WTC11 (cell line): ENCODE data around the gene NEK7. TPM values are rescaled to one million over a fixed set of nuclear protein-coding genes. Genes with fewer than 3 reads are reported as not detected.

ENCODE experiments used
- CBFB ChIP-seq: sonication (generic); formaldehyde crosslinking; IDR thresholded peaks from 2 replicates; pipeline ENCODE4 v1.8.1; 2022; ENCODE audit warnings: mild to moderate bottlenecking, low read depth, missing genetic modification reagents
- EMX1 ChIP-seq: fragments of 250-450 bp; sonication (Bioruptor Pico); IDR thresholded peaks from 2 replicates; pipeline ENCODE4 v1.8.0; 2021; ENCODE audit warnings: mild to moderate bottlenecking
- GTF2I ChIP-seq: fragments of 250-450 bp; sonication (Bioruptor Pico); conservative IDR thresholded peaks from 2 replicates; pipeline ENCODE4 v1.4.0; 2021; ENCODE audit warnings: mild to moderate bottlenecking
- KAT7 ChIP-seq: sonication (generic); formaldehyde crosslinking; IDR thresholded peaks from 2 replicates; pipeline ENCODE4 v1.8.1; 2023; ENCODE audit warnings: missing genetic modification reagents, mild to moderate bottlenecking, borderline replicate concordance
- SMAD4 ChIP-seq: sonication (generic); formaldehyde crosslinking; IDR thresholded peaks from 2 replicates; pipeline ENCODE4 v1.8.0; 2022; ENCODE audit warnings: mild to moderate bottlenecking, missing genetic modification reagents
- ZNF219 ChIP-seq: sonication (generic); formaldehyde crosslinking; IDR thresholded peaks from 2 replicates; pipeline ENCODE4 v1.8.0; 2023; ENCODE audit warnings: missing genetic modification reagents, mild to moderate bottlenecking, borderline replicate concordance
- ZNF423 ChIP-seq: fragments of 250-450 bp; sonication (Bioruptor Pico); IDR thresholded peaks from 2 replicates; pipeline ENCODE4 v2.1.2; 2022; ENCODE audit warnings: mild to moderate bottlenecking, moderate library complexity
- total RNA-seq: library from RNA; stranded (reverse); gene quantifications from 3 replicates; pipeline ENCODE4 v1.2.3, GENCODE V29; 2021
- TF ChIP-seq, protein P1 (sequence below): fragments of 250-450 bp; sonication (Bioruptor Pico); IDR thresholded peaks from 2 replicates; pipeline ENCODE4 v2.1.2; 2022; ENCODE audit warnings: mild to moderate bottlenecking, moderate library complexity
- TF ChIP-seq, protein P2 (sequence below): sonication (generic); formaldehyde crosslinking; IDR thresholded peaks from 2 replicates; pipeline ENCODE4 v1.8.1; 2023; ENCODE audit warnings: mild to moderate bottlenecking, missing genetic modification reagents
- TF ChIP-seq, protein P3 (sequence below): fragments of 250-450 bp; sonication (Bioruptor Pico); IDR thresholded peaks from 2 replicates; pipeline ENCODE4 v1.9.0; 2021; ENCODE audit warnings: mild to moderate bottlenecking

NEK7 gene
- total RNA-seq, 1 experiment from 2014 or later: 10.3 TPM

DNA sequence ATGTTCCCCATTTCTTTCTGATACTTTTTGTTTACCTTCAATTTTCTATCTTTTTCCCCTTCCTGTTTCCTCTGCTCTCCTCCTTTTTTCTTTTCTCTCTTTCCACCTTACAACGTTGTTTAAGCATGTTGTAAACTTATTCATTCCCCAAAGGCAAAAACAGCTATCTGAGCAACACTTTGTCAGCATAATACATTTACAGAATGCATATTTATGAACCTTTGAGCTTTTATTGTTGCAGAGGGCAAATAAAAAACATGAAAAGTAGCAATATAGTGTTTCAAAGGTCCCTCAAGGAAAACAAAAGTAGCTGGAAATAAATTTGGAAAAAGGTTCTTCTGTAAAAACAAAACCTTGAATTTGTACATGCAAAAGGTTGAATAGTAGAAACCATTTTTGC, 214.2 kb downstream of the NEK7 start (continued):
- TF ChIP-seq, protein P1, sequence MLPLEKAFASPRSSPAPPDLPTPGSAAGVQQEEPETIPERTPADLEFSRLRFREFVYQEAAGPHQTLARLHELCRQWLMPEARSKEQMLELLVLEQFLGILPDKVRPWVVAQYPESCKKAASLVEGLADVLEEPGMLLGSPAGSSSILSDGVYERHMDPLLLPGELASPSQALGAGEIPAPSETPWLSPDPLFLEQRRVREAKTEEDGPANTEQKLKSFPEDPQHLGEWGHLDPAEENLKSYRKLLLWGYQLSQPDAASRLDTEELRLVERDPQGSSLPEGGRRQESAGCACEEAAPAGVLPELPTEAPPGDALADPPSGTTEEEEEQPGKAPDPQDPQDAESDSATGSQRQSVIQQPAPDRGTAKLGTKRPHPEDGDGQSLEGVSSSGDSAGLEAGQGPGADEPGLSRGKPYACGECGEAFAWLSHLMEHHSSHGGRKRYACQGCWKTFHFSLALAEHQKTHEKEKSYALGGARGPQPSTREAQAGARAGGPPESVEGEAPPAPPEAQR (CRISPR knock-in tag): no peak
- TF ChIP-seq, protein P2, sequence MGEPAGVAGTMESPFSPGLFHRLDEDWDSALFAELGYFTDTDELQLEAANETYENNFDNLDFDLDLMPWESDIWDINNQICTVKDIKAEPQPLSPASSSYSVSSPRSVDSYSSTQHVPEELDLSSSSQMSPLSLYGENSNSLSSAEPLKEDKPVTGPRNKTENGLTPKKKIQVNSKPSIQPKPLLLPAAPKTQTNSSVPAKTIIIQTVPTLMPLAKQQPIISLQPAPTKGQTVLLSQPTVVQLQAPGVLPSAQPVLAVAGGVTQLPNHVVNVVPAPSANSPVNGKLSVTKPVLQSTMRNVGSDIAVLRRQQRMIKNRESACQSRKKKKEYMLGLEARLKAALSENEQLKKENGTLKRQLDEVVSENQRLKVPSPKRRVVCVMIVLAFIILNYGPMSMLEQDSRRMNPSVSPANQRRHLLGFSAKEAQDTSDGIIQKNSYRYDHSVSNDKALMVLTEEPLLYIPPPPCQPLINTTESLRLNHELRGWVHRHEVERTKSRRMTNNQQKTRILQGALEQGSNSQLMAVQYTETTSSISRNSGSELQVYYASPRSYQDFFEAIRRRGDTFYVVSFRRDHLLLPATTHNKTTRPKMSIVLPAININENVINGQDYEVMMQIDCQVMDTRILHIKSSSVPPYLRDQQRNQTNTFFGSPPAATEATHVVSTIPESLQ (CRISPR knock-in tag): no peak
- TF ChIP-seq SMAD4 (CRISPR knock-in tag) (no peak), KAT7 (CRISPR knock-in tag) (no peak), CBFB (CRISPR knock-in tag) (no peak), GTF2I (CRISPR knock-in tag) (no peak), ZNF219 (no peak), ZNF423 (CRISPR knock-in tag) (no peak), EMX1 (no peak)
- TF ChIP-seq, protein P3, sequence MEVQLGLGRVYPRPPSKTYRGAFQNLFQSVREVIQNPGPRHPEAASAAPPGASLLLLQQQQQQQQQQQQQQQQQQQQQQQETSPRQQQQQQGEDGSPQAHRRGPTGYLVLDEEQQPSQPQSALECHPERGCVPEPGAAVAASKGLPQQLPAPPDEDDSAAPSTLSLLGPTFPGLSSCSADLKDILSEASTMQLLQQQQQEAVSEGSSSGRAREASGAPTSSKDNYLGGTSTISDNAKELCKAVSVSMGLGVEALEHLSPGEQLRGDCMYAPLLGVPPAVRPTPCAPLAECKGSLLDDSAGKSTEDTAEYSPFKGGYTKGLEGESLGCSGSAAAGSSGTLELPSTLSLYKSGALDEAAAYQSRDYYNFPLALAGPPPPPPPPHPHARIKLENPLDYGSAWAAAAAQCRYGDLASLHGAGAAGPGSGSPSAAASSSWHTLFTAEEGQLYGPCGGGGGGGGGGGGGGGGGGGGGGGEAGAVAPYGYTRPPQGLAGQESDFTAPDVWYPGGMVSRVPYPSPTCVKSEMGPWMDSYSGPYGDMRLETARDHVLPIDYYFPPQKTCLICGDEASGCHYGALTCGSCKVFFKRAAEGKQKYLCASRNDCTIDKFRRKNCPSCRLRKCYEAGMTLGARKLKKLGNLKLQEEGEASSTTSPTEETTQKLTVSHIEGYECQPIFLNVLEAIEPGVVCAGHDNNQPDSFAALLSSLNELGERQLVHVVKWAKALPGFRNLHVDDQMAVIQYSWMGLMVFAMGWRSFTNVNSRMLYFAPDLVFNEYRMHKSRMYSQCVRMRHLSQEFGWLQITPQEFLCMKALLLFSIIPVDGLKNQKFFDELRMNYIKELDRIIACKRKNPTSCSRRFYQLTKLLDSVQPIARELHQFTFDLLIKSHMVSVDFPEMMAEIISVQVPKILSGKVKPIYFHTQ: no peak

Other genes with a start within 250 kb of the NEK7 start
- gene LHX9, start 239.6 kb upstream of the NEK7 start, total RNA-seq: not detected in 3 replicates